Activated CD8-positive, alpha-beta T cell treated with anti-CD3 and anti-CD28 coated beads for 36 hours (primary cell): ENCODE data around the gene ZNF521. TPM values are rescaled to one million over a fixed set of nuclear protein-coding genes. Genes with fewer than 3 reads are reported as not detected.

Source experiments
- ATAC-seq: fragments of 200-7000 bp; cut with Tn5 transposase; one replicate; pipeline ENCODE4 v1.10.0; 2021; ENCODE audit warnings: mild to moderate bottlenecking, moderate library complexity
- CTCF ChIA-PET: fragments of 350-600 bp; sonication (Branson Sonifier 250); formaldehyde crosslinking; loops from one replicate; lab custom pipeline; 2021; ENCODE audit warnings: antibody characterized with exemption; lab: Charles Lee
- POLR2A ChIA-PET: fragments of 350-600 bp; sonication (Branson Sonifier 250); formaldehyde crosslinking; loops from one replicate; lab custom pipeline; 2021; ENCODE audit warnings: antibody characterized with exemption; lab: Charles Lee
- DNase-seq: peaks from one replicate; pipeline ENCODE4 v3.0.0-alpha.2; 2020
- H3K27ac Mint-ChIP-seq: one replicate; pipeline ENCODE4 v1.8.0; 2021; ENCODE audit warnings: mild to moderate bottlenecking, mixed read lengths
- H3K27me3 Mint-ChIP-seq: one replicate; pipeline ENCODE4 v1.8.0; 2021; ENCODE audit warnings: mixed read lengths
- H3K36me3 Mint-ChIP-seq: one replicate; pipeline ENCODE4 v1.8.0; 2021; ENCODE audit warnings: low read depth, mixed read lengths
- H3K4me1 Mint-ChIP-seq: one replicate; pipeline ENCODE4 v1.8.0; 2021; ENCODE audit warnings: low read depth, mixed read lengths
- H3K4me3 Mint-ChIP-seq: one replicate; pipeline ENCODE4 v1.8.0; 2021; ENCODE audit warnings: mild to moderate bottlenecking, moderate library complexity, mixed read lengths
- H3K9me3 Mint-ChIP-seq: one replicate; pipeline ENCODE4 v1.8.0; 2021; ENCODE audit warnings: mixed read lengths
- intact Hi-C: fragments of 100-400 bp; cut with micrococcal nuclease; formaldehyde crosslinking; loops from one replicate; pipeline ENCODE4 v1.10.0; 2022
- total RNA-seq, 2 experiments: library from RNA; stranded (reverse); gene quantifications; one replicate each; pipeline ENCODE4 v1.2.3, GENCODE V29; 2021
- TF ChIP-seq, protein P1 (sequence below): fragments of 200-600 bp; IDR thresholded peaks from one replicate; pipeline ENCODE4 v1.8.0; 2022; ENCODE audit warnings: antibody characterized with exemption, mild to moderate bottlenecking

Gene ZNF521
- total RNA-seq, 2 experiments from 2014 or later: not detected

- DNase-seq (no peak), ATAC-seq (no peak)
- H3K27me3 Mint-ChIP-seq: peaks cover 1% of the 10 kb centered on the region
- H3K36me3 Mint-ChIP-seq: no peaks in the 10 kb centered on the region
- no peak overlapping the region for H3K27ac Mint-ChIP-seq
- TF ChIP-seq, protein P1, sequence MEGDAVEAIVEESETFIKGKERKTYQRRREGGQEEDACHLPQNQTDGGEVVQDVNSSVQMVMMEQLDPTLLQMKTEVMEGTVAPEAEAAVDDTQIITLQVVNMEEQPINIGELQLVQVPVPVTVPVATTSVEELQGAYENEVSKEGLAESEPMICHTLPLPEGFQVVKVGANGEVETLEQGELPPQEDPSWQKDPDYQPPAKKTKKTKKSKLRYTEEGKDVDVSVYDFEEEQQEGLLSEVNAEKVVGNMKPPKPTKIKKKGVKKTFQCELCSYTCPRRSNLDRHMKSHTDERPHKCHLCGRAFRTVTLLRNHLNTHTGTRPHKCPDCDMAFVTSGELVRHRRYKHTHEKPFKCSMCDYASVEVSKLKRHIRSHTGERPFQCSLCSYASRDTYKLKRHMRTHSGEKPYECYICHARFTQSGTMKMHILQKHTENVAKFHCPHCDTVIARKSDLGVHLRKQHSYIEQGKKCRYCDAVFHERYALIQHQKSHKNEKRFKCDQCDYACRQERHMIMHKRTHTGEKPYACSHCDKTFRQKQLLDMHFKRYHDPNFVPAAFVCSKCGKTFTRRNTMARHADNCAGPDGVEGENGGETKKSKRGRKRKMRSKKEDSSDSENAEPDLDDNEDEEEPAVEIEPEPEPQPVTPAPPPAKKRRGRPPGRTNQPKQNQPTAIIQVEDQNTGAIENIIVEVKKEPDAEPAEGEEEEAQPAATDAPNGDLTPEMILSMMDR: no peak
- CTCF ChIA-PET: no interaction called here
- H3K4me1 Mint-ChIP-seq: no peaks in the 10 kb centered on the region
- intact Hi-C loops: no loop called here
- no peaks in the 10 kb centered on the region for H3K9me3 Mint-ChIP-seq
- POLR2A ChIA-PET: no interaction called here
- H3K4me3 Mint-ChIP-seq: no peak overlapping the region
Measured at GRCh38 chr18:25075783-25076182, 276.2 kb downstream of the ZNF521 start.

DNA sequence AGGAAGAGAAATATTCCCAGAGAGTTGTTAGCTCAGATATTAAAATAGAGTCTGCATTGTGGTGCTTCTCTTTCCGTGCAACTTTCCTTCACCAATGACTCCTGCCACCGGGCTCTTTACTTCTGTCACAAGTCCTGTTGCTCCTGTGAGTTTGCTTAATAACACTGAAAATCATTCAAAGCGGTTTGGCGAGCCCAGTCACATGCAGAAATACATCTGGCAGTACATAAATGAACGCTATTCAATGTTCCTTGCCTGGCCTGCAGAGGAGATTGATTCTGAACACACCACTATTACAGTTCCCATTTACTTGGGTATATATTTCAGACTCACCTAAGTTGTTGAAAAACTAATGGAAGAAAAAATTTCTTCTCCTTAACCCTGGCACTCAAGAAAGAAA, 276.6 kb downstream of the ZNF521 start:
- Mint-ChIP-seq H3K4me1 (no peaks in the 10 kb centered on the region), H3K27ac (no peak overlapping the region), H3K36me3 (no peaks in the 10 kb centered on the region), H3K9me3 (no peaks in the 10 kb centered on the region), H3K27me3 (peaks cover 1% of the 10 kb centered on the region), H3K4me3 (no peak overlapping the region)
- POLR2A ChIA-PET: no interaction called here
- CTCF ChIA-PET: no interaction called here
- ATAC-seq (no peak), DNase-seq (no peak)
- intact Hi-C loops: no loop called here
- TF ChIP-seq, protein P1: no peak

DNA sequence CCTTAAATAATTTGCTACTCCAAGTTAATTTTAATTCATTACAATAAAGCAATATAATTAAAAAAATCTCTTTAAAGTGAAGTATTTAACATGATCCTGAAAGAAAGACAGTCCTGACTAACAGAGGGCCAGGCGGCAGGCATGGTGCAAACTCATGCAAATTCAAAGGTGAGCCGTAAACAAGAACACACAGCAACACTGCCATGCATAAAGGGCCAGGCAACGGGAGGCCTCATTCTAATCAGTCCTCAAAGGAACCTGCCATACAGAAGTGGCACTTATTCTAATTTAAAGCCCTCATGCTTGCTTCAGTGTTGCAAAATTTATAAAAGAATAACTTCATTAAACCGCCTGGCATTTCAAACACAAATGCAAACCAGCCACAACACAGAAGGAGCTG, 277.0 kb downstream of the ZNF521 start:
- ChIA-PET CTCF (no interaction called here), POLR2A (no interaction called here)
- peaks cover 1% of the 10 kb centered on the region for H3K27me3 Mint-ChIP-seq
- H3K4me1 Mint-ChIP-seq: no peaks in the 10 kb centered on the region
- H3K36me3 Mint-ChIP-seq: no peaks in the 10 kb centered on the region
- DNase-seq: no peak
- H3K9me3 Mint-ChIP-seq: no peaks in the 10 kb centered on the region
- H3K27ac Mint-ChIP-seq: no peak overlapping the region
- ATAC-seq: no peak
- intact Hi-C loops: no loop called here
- TF ChIP-seq, protein P1: no peak
- H3K4me3 Mint-ChIP-seq: no peak overlapping the region

GRCh38 chr18:25072205-25072604, 279.8 kb downstream of the ZNF521 start:
- Mint-ChIP-seq H3K27ac (no peak overlapping the region), H3K27me3 (peaks cover 1% of the 10 kb centered on the region), H3K4me1 (no peaks in the 10 kb centered on the region), H3K4me3 (no peak overlapping the region), H3K9me3 (no peaks in the 10 kb centered on the region), H3K36me3 (no peaks in the 10 kb centered on the region)
- ChIA-PET CTCF (no interaction called here), POLR2A (no interaction called here)
- TF ChIP-seq, protein P1: no peak
- ATAC-seq (no peak), DNase-seq (no peak)
- intact Hi-C loops: no loop called here

GRCh38 chr18:25067275-25068025, 284.5 kb downstream of the ZNF521 start:
- H3K36me3 Mint-ChIP-seq: no peaks in the 10 kb centered on the region

More at GRCh38 chr18:25067275-25068025, 284.5 kb downstream of the ZNF521 start:
- Mint-ChIP-seq H3K27ac (no peak overlapping the region), H3K9me3 (no peaks in the 10 kb centered on the region), H3K27me3 (peaks cover 1% of the 10 kb centered on the region), H3K4me3 (no peak overlapping the region), H3K4me1 (no peaks in the 10 kb centered on the region)
- intact Hi-C loops: no loop called here
- POLR2A ChIA-PET: no interaction called here
- CTCF ChIA-PET: no interaction called here
- ATAC-seq (no peak), DNase-seq (no peak)
- TF ChIP-seq, protein P1: no peak
